GM23248 (cell line): Measurements from ENCODE around the gene GRB14.

ENCODE experiments used
- EZH2 ChIP-seq: fragments of 200-600 bp; sonication (generic); IDR thresholded peaks from 2 replicates; pipeline ENCODE4 v1.6.1; 2018; ENCODE audit warnings: antibody characterized with exemption, mild to moderate bottlenecking; ENCODE audit not compliant: insufficient read depth, poor library complexity, severe bottlenecking
- EZH2phosphoT487 ChIP-seq: fragments of 200-600 bp; sonication (generic); IDR thresholded peaks from 2 replicates; pipeline ENCODE4 v1.6.1; 2018; ENCODE audit warnings: antibody characterized with exemption, moderate library complexity, mild to moderate bottlenecking, low read depth; ENCODE audit not compliant: insufficient read depth

GRCh38 chr2:164449706-164450105 lies 171.6 kb downstream of the GRB14 start:
- no peak for TF ChIP-seq EZH2phosphoT487
- no peak for TF ChIP-seq EZH2
